Caco-2 (cell line): ENCODE measurements around the gene RPL32. TPM values are rescaled to one million over a fixed set of nuclear protein-coding genes. Genes with fewer than 3 reads are reported as not detected.
A peak's percentile ranks its signal among the peaks of the same experiment; 100 is the strongest.
"Not testable (repeated sequence)": the region's sequence is repeated elsewhere in the genome, so short reads cannot be mapped to it uniquely, and the experiment has no call there.

Experiments
- BruUV-seq: library from RNA; stranded (reverse); fragments of 400-500 nt; replicated peaks from 2 replicates; lab custom pipeline; 2021; lab: Mats Ljungman, UMichigan
- CTCF ChIA-PET: fragments of 300-600 bp; sonication (Branson Sonifier 250); formaldehyde crosslinking; loops from one replicate; lab custom pipeline; 2022; ENCODE audit warnings: antibody characterized with exemption; lab: Charles Lee
- POLR2A ChIA-PET: fragments of 300-600 bp; sonication (Branson Sonifier 250); formaldehyde crosslinking; loops from one replicate; lab custom pipeline; 2022; ENCODE audit warnings: antibody characterized with exemption; lab: Charles Lee
- DNase-seq, 2 experiments: peaks; one replicate each; pipeline versions ENCODE4 v3.0.0 to v3.0.0-alpha.2; 2020 to 2022
- H3K27me3 ChIP-seq: replicated peaks from 2 replicates; pipeline ENCODE4 v1.6.0; 2011; ENCODE audit warnings: low read length; ENCODE audit not compliant: control insufficient read depth, insufficient read depth
- H3K36me3 ChIP-seq: 2 replicates; pipeline ENCODE4 v1.5.1; 2011; ENCODE audit warnings: low read length; ENCODE audit not compliant: control insufficient read depth, insufficient read depth
- H3K4me1 ChIP-seq: fragments of 250-450 bp; sonication (Bioruptor Pico); 2 replicates; pipeline ENCODE4 v1.5.1; 2020; ENCODE audit warnings: mild to moderate bottlenecking
- H3K4me3 ChIP-seq: 2 replicates; pipeline ENCODE4 v1.5.1; 2011; ENCODE audit warnings: low read depth, mild to moderate bottlenecking, control low read depth, low read length
- H3K9me3 ChIP-seq: fragments of 250-450 bp; sonication (Bioruptor Pico); 2 replicates; pipeline ENCODE4 v1.5.1; 2020; ENCODE audit warnings: mild to moderate bottlenecking, moderate library complexity
- H3K27ac Mint-ChIP-seq: one replicate; pipeline ENCODE4 v1.8.0; 2022; ENCODE audit warnings: mixed read lengths; ENCODE audit not compliant: unreplicated experiment
- H3K27me3 Mint-ChIP-seq: one replicate; pipeline ENCODE4 v1.8.0; 2022; ENCODE audit warnings: mixed read lengths; ENCODE audit not compliant: insufficient read depth, unreplicated experiment
- H3K36me3 Mint-ChIP-seq: one replicate; pipeline ENCODE4 v1.8.0; 2022; ENCODE audit warnings: mild to moderate bottlenecking, mixed read lengths; ENCODE audit not compliant: insufficient read depth, unreplicated experiment
- H3K4me1 Mint-ChIP-seq: one replicate; pipeline ENCODE4 v1.8.0; 2022; ENCODE audit warnings: low read depth, mixed read lengths; ENCODE audit not compliant: unreplicated experiment
- H3K4me3 Mint-ChIP-seq: one replicate; pipeline ENCODE4 v1.8.0; 2022; ENCODE audit warnings: mild to moderate bottlenecking, moderate library complexity, mixed read lengths; ENCODE audit not compliant: unreplicated experiment
- H3K9me3 Mint-ChIP-seq: one replicate; pipeline ENCODE4 v1.8.0; 2022; ENCODE audit warnings: mixed read lengths; ENCODE audit not compliant: unreplicated experiment
- CTCF ChIP-seq, 2 experiments: fragments of 200-600 bp in 1 of 2; IDR thresholded peaks; 1 replicate in 1 of 2; 2 replicates in 1 of 2; pipeline versions ENCODE4 v1.5.1 to v1.8.0; 2011 to 2022; ENCODE audit warnings: antibody characterized with exemption in 1 of 2, control low read depth in 1 of 2, inconsistent platforms in 1 of 2, low read depth in 1 of 2, low read length in 1 of 2, mild to moderate bottlenecking in 1 of 2, moderate library complexity in 1 of 2; ENCODE audit not compliant: insufficient read depth in 1 of 2, severe bottlenecking in 1 of 2, unreplicated experiment in 1 of 2
- intact Hi-C: fragments of 100-400 bp; cut with micrococcal nuclease; formaldehyde crosslinking; loops from one replicate; pipeline ENCODE4 v1.10.0; 2022; ENCODE audit not compliant: unreplicated experiment
- total RNA-seq: library from RNA; stranded (reverse); gene quantifications from 2 replicates; pipeline ENCODE4 v1.2.3, GENCODE V29; 2022

The RPL32 gene
- total RNA-seq, 1 experiment from 2014 or later: 1,713 TPM

- TSS peak; percentile 61 for BruUV-seq
- H3K4me1 Mint-ChIP-seq: no peaks in the 10 kb centered on the region
- intact Hi-C loops: loop anchor here (1.0 kb wide), 1 partner anchor 13 kb away; no protein-coding TSS in a partner anchor
- peak overlapping the region; percentile 93 for H3K4me3 Mint-ChIP-seq
- peaks cover 61% of the 10 kb centered on the region for H3K36me3 Mint-ChIP-seq
- no peak for TF ChIP-seq CTCF (IDR thresholded peaks at IDR 0.05; ENCODE audit: insufficient read depth in 1 of 2, low read depth in 1 of 2, low read length in 1 of 2, severe bottlenecking in 1 of 2, unreplicated experiment in 1 of 2)
- H3K9me3 ChIP-seq: no peaks in the 10 kb centered on the region
- H3K4me1 ChIP-seq: peaks cover 7% of the 10 kb centered on the region
- H3K4me3 ChIP-seq: peak overlapping the region; percentile 84
- no peak for DNase-seq
- H3K27me3 ChIP-seq: no peaks in the 10 kb centered on the region
- H3K36me3 ChIP-seq: peaks cover 13% of the 10 kb centered on the region
- no peaks in the 10 kb centered on the region for H3K27me3 Mint-ChIP-seq
- CTCF ChIA-PET: interaction anchor here (0.6 to 1.3 kb wide), 2 partner anchors 31 to 992 kb away, joined by 4 to 6 read pairs; no protein-coding TSS in a partner anchor
- peak overlapping the region; percentile 100 for H3K27ac Mint-ChIP-seq
- POLR2A ChIA-PET: no interaction called here
- peaks cover 10% of the 10 kb centered on the region for H3K9me3 Mint-ChIP-seq
Observed at GRCh38 chr3:12840591-12841148, 695 bp downstream of the RPL32 start.

- H3K27me3 Mint-ChIP-seq, intact Hi-C loops, H3K4me1 ChIP-seq, DNase-seq, H3K9me3 Mint-ChIP-seq, H3K9me3 ChIP-seq, POLR2A ChIA-PET, H3K4me1 Mint-ChIP-seq, BruUV-seq, H3K27me3 ChIP-seq: not testable (repeated sequence)
- Histone ChIP-seq H3K36me3 (peaks cover 13% of the 10 kb centered on the region), H3K4me3 (peak overlapping the region; percentile 84)
- Mint-ChIP-seq H3K27ac (peak overlapping the region; percentile 100), H3K4me3 (peak overlapping the region; percentile 93), H3K36me3 (peaks cover 67% of the 10 kb centered on the region)
- CTCF ChIA-PET: interaction anchor here (0.6 kb wide), 1 partner anchor 992 kb away, joined by 4 read pairs; no protein-coding TSS in a partner anchor
Observed at GRCh38 chr3:12840148-12840547, 1.2 kb downstream of the RPL32 start.

- POLR2A ChIA-PET: no interaction called here
- Mint-ChIP-seq H3K36me3 (peaks cover 75% of the 10 kb centered on the region), H3K4me1 (no peaks in the 10 kb centered on the region), H3K4me3 (peak overlapping the region; percentile 93), H3K27ac (peak overlapping the region; percentile 100), H3K9me3 (peaks cover under 1% of the 10 kb centered on the region), H3K27me3 (no peaks in the 10 kb centered on the region)
- TF ChIP-seq CTCF (IDR thresholded peaks at IDR 0.05; ENCODE audit: insufficient read depth in 1 of 2, low read depth in 1 of 2, low read length in 1 of 2, severe bottlenecking in 1 of 2, unreplicated experiment in 1 of 2): no peak
- peaks cover 13% of the 10 kb centered on the region for H3K36me3 ChIP-seq
- intact Hi-C loops: no loop called here
- no peaks in the 10 kb centered on the region for H3K9me3 ChIP-seq
- 0 out of 2 replicates have a peak overlapping the region, but pooled peaks have one; percentile 0 for H3K4me3 ChIP-seq
- peaks cover 7% of the 10 kb centered on the region for H3K4me1 ChIP-seq
- DNase-seq: no peak
- CTCF ChIA-PET: no interaction called here
- no TSS peak for BruUV-seq
- H3K27me3 ChIP-seq: no peaks in the 10 kb centered on the region
Observed at GRCh38 chr3:12839156-12839946, 2.0 kb downstream of the RPL32 start.
